Measurements from ENCODE around the gene FEM1A. TPM values are rescaled to one million over a fixed set of nuclear protein-coding genes. Genes with fewer than 3 reads are reported as not detected.
"Not testable (repeated sequence)": the region's sequence is repeated elsewhere in the genome, so short reads cannot be mapped to it uniquely, and the experiment has no call there.

Gene FEM1A
- total RNA-seq, 1 experiment from 2014 or later = 20.1 TPM

DNA sequence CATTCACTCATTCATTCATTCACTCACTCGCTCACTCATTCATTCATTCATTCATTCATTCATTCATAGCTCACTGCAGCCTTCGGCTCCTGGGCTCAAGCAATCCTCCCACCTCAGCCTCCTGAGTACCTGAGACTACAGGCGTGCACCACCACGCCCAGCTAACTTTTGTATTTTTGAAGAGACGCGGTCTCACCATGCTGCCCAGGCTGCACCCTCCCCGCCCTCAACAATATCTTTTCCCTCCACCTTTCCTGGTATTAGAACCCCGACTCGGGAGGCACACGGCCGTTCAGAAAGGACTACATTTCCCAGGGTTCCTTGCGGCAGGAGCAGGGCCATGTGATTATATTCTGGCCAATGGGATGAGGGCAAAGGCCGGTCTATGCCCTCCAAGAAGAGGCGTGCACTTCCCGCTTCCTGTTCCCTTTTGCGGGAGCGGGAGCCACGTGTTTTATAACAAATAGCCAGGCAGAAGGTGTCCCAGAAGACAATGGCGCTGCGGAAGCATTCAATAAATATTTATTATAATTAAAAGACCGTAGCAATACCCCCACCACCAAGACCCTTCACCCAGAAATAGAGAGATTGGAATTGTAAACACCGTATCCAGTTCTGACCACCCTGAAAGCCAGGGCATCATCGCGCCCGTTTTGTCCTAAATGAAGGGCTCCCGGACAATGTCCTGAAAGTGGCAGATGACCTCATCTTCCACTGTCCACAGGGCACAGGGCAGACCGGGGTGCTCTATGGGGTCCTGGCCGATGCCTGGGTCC, 24.1 kb downstream of the FEM1A start:
- Histone ChIP-seq H3K4me1 (0 out of 2 replicates have a peak, but pooled peaks cover 3% of the 10 kb centered on the region), H3K9me3 (replicated peaks) (no peaks in the 10 kb centered on the region; the same call in 1 of the 2 replicates), H3K4me3 (no peak overlapping the region), H3K36me3 (peaks cover 4% of the 10 kb centered on the region; the same call in 1 of the 2 replicates), H3K27ac (no peak overlapping the region), H3K27me3 (no peaks in the 10 kb centered on the region)
- peak; percentile 94 to 96 for DNase-seq

DNA sequence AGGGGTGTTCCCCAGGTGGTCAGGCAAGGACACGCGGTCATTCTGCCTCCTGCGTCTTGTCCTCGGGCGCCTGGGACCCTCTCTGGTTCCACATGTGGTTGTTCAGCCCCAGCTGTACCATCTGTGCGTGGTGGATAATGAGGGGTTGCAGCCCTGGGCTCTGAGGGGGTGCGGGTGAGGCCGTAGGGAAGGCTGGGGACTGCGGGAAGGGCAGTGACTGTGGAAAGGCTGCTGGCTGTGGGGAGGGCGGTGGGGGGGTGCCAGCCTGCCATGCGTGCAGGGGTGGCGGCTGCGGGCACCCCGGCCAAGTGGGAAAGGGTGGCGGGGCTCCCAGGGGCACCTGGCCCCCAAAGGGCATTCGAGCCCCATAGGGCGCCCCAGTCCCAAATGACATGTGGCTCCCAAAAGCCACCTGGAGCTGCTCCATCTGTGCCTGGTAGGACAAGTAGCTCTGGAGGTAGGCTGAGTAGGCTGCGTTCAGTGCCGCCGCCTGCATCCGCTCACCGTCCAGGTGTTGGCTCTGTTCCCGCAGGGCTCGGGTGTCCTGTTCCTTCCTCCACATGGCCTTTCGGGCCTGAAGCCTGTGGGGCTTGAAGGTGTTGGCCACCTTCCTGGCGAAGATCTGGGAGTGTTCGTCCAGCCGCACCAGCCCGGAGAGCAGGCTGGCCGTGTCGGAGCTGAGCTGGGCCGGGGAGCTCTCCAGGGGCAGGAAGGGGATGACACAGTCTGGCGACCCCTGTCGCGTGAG, 24.8 kb downstream of the FEM1A start:
- Histone ChIP-seq H3K27me3 (no peaks in the 10 kb centered on the region), H3K9me3 (replicated peaks) (no peaks in the 10 kb centered on the region; the same call in 1 of the 2 replicates), H3K4me1 (0 out of 2 replicates have a peak, but pooled peaks cover 3% of the 10 kb centered on the region), H3K27ac (no peak overlapping the region), H3K4me3 (no peak overlapping the region), H3K36me3 (peaks cover 4% of the 10 kb centered on the region; the same call in 1 of the 2 replicates)
- DNase-seq = no peak

DNA sequence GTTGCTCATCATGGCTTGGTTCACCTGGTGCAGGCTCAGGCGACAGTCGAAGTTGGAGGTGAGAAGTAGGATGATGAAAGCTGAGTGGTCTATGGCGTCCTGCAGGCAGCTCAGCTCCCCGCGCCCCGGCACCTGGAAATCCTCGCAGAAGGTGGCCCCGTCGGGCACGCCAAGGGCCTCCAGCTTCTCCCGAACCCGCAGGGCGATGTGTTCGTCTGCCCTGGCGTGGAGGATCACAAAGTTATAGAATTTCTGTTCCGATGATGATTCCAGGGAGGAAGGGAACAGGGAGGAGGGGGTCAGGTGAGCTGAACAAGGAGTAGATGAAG, 25.4 kb downstream of the FEM1A start:
- H3K4me3 ChIP-seq = no peak overlapping the region
- DNase-seq = no peak
- H3K9me3 ChIP-seq (replicated peaks) = no peaks in the 10 kb centered on the region; the same call in 1 of the 2 replicates
- H3K27me3 ChIP-seq = no peaks in the 10 kb centered on the region
- H3K36me3 ChIP-seq = peaks cover 4% of the 10 kb centered on the region; the same call in 1 of the 2 replicates
- no peak overlapping the region for H3K27ac ChIP-seq
- 0 out of 2 replicates have a peak, but pooled peaks cover 3% of the 10 kb centered on the region for H3K4me1 ChIP-seq

DNA sequence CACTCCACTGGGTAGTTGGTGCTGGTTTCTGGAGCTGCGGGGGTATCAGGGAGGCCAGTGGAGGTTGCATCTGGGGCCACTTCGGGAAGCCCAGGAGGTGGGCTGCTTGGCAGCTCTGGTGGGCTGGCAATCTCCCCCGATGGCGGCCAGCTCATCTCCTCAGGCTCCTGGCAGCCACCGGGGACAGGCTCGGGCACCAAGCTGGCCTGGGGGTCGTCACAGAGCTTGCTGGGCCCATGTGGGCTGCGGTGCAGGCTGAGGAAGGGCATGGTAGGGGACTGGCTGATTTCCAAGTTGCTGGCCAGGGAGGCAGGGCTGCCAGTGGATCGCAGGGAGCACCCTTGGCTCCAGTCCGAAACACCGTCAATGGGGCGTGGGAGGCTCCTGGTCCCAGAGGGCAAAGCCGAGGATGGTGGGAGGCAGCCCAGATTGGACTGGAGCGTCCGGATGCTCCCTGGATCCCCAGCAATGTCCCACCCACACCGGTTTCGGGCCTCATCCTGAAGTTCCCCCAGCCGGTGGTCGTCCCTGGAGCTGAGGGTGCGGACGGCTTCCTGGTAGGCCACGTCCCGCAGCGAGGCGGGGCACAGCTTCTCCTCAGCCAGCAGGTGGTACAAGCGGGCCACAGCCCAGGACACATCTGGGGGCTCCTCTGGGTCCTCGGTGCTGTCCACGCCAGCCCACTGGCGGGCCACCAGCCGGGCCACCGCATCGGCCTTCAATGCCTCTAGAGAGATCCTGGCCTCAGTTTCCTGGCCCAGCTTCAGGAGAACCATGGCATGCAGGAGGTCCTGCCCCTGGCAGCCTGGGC, 26.1 kb downstream of the FEM1A start:
- Histone ChIP-seq H3K27ac (no peak overlapping the region), H3K9me3 (replicated peaks) (no peaks in the 10 kb centered on the region; the same call in 1 of the 2 replicates), H3K36me3 (peaks cover 4% of the 10 kb centered on the region; the same call in 1 of the 2 replicates), H3K4me3 (no peak overlapping the region), H3K4me1 (0 out of 2 replicates have a peak, but pooled peaks cover 3% of the 10 kb centered on the region), H3K27me3 (no peaks in the 10 kb centered on the region)
- no peak for DNase-seq

DNA sequence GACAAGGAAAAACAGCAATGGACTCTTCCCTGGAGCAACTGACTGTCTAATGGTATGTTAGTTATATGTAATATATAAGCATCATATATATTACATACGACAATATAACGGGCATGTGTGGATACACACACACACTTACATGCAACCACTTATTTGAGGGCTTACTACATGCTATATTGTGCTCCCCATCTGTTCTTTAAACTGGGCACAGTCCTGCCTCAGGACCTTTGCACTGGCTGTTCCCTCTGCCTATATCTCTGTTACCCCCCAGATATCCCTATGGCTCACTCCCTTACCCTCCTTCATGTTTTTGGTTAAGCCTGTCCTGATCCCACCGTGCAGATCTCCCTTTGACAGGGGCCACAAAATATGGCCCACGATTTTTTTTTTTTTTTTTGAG, 29.7 kb downstream of the FEM1A start:
- Histone ChIP-seq H3K36me3 (peaks cover 4% of the 10 kb centered on the region; the same call in 1 of the 2 replicates), H3K4me1 (no peaks in the 10 kb centered on the region), H3K9me3 (replicated peaks) (no peaks in the 10 kb centered on the region), H3K27ac (no peak overlapping the region), H3K4me3 (no peak overlapping the region), H3K27me3 (no peaks in the 10 kb centered on the region)
- DNase-seq = no peak

DNA sequence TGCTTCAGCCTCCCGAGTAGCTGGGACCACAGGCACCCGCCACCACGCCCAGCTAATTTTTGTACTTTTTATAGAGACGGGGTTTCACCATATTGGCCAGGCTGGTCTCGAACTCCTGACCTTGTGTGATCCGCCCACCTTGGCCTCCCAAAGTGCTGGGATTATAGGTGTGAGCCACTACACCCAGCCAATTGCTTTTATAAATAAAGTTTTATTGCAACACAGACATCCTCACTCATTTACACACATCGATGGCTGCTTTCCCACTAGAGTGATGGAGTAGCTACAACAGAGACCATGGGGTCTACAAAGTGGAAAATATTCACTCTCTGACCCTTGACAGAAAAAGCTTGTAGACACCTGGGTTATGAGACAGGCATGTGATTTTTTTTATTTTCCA, 30.8 kb downstream of the FEM1A start:
- not testable (repeated sequence) for H3K36me3 ChIP-seq; H3K27ac ChIP-seq; DNase-seq; H3K27me3 ChIP-seq; H3K9me3 ChIP-seq (replicated peaks); H3K4me3 ChIP-seq; H3K4me1 ChIP-seq

DNA sequence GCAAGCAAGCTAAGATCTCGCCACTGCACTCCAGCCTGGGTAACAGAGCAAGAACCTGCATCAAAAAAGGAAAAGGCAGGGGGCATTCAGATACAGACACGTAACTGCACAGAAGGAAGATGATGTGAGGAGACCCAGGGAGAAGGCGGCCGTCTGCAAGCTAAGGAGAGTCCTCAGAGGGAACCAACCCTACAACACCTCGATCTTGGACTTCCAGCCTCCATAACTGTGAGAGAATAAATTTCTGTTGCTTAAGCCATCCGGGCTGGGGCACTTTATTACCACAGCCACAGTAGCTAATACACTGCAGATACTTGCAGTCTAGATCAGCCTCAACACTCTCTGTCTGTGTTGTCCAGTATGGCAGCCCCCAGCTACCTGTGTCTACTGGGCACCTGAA, 32.0 kb downstream of the FEM1A start:
- H3K4me3 ChIP-seq = no peak overlapping the region
- H3K9me3 ChIP-seq (replicated peaks) = no peaks in the 10 kb centered on the region
- DNase-seq = no peak
- H3K27ac ChIP-seq = no peak overlapping the region
- H3K36me3 ChIP-seq = no peaks in the 10 kb centered on the region
- H3K27me3 ChIP-seq = no peaks in the 10 kb centered on the region
- H3K4me1 ChIP-seq = no peaks in the 10 kb centered on the region

DNA sequence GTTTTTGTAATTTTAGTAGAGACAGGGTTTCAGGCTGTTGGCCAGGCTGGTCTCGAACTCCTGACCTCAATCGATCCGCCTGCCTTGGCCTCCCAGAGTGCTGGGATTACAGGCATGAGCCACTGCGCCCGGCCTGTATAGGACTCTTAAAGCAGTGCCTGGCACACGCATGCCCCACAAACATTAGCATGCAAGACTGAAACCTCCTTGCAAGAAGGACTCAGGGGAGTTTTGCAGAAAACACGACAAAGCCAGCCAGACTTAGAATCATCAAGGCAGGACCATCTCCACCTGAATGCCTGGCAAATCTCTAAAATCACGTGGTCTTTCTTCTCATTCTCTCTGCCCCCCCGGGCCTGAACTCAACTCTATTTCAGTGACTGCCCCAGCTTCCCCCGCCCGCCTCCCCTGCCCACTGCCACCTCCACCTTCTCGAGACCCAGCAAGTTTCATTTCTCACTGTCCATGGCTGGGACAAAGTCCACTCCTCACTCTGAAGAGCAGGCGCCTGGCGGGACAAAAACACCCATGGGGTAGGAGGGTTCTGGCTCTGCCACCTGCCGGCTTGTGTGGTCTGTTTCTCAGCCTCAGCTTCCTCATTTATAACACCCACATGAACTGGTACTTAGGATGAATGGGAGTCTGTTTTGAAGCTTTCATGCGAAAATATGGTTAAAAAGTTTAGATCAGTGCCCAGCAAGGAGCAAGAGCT, 37.6 kb downstream of the FEM1A start:
- peak in 1 of 2 experiments; percentile 27 for DNase-seq
- H3K36me3 ChIP-seq = no peaks in the 10 kb centered on the region
- H3K4me1 ChIP-seq = no peaks in the 10 kb centered on the region
- no peak overlapping the region for H3K27ac ChIP-seq
- no peaks in the 10 kb centered on the region for H3K27me3 ChIP-seq
- H3K4me3 ChIP-seq = no peak overlapping the region
- H3K9me3 ChIP-seq (replicated peaks) = no peaks in the 10 kb centered on the region

DNA sequence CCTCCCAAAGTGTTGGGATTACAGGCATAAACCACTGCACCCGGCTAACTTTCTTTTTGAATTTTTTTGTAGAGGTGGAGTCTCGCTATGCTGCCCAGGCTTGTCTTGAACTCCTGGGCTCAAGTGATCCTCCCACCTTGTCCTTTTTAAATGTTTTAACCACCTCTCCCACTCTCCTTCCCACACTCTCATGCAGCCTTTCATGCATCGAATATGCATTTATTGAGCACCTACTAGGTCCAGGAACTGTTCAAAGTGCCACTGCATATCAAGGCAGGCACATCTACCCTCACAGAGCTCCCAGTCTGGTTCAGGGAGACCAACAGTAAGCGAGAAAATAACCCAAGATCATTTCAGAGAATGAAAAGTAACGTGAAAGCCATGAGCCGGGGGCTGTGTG, 38.8 kb downstream of the FEM1A start:
- Histone ChIP-seq H3K4me3 (no peak overlapping the region), H3K4me1 (no peaks in the 10 kb centered on the region)
- DNase-seq = no peak

DNA sequence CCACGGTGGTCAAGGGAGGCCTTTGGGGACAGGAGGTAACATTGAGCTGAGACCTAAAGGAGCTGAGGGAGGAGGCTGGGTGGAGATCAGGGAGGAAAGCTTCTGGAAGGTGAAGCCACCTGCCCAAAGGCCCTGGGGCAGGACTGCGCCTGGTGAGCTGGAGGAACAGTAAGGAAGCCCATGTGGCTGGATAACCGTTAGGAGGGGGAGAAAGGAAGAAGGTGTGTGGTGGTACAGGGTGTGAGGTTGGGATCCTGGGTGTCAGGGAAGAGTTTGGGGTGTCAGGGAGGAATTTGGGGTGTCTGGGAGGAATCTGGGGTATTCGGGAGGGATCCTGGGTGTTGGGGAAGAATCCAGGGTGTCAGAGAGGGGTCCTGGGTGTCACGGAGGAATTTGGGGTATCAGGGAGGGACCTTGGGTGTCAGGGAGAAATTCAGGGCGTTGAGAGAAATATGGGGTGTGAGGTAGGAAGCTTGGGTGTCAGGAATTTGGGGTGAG, 39.3 kb downstream of the FEM1A start:
- no peaks in the 10 kb centered on the region for H3K27me3 ChIP-seq
- H3K4me3 ChIP-seq = peak overlapping the region; percentile 66
- no peaks in the 10 kb centered on the region for H3K36me3 ChIP-seq
- no peak for DNase-seq
- H3K4me1 ChIP-seq = no peaks in the 10 kb centered on the region
- no peaks in the 10 kb centered on the region for H3K9me3 ChIP-seq (replicated peaks)
- no peak overlapping the region for H3K27ac ChIP-seq

More for the DNA sequence above, 38.8 kb downstream of the FEM1A start:
- Histone ChIP-seq H3K27ac (no peak overlapping the region), H3K36me3 (no peaks in the 10 kb centered on the region), H3K9me3 (replicated peaks) (no peaks in the 10 kb centered on the region), H3K27me3 (no peaks in the 10 kb centered on the region)

DNA sequence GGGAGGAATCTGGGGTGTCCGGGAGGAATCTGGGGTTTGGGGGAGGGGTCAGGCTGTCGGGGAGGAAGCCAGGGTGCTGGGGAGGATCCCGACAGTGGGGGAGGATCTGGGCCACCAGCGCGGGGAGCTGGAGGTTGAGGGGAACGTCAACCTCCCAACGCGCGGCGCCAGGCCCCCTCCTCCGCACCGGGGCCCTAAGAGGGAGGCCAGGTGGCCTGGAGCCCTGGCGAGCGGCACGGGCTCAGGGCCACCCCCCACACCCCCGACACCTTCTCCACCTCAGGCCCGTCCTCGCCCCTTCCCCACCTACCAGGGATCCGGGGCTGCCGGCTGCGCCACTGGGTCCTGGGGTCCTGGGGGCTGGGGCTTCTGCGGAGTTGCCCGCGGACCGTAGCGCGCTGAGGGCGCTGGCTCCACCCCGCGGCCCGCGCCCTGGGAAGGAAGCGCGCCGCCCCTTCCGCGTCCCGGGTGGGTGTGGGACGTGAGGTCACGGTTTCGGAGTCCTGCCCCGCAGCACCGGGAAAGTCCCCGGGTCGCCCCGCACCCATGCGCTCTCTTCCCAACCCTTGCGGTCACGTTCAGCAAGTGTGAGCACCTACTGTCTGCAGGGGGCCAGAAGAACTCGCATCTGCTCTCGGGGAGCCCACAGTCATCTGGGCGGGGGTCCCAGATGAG, 39.9 kb downstream of the FEM1A start, which contains the start of gene TICAM1:
Gene TICAM1 (minus strand): TSS at position 409 of the 675 bp plus-strand sequence. CDS start 13,335 bp downstream, outside the sequence.
- H3K9me3 ChIP-seq (replicated peaks) = no peaks in the 10 kb centered on the region
- H3K36me3 ChIP-seq = no peaks in the 10 kb centered on the region
- H3K4me3 ChIP-seq = peak within 1 kb of the TSS; percentile 66
- H3K27ac ChIP-seq = no peak within 1 kb of the TSS; the same call in 1 of the 2 replicates
- peak in 1 of 2 experiments; percentile 40 for DNase-seq
- no peaks in the 10 kb centered on the region for H3K4me1 ChIP-seq
- no peaks in the 10 kb centered on the region for H3K27me3 ChIP-seq

DNA sequence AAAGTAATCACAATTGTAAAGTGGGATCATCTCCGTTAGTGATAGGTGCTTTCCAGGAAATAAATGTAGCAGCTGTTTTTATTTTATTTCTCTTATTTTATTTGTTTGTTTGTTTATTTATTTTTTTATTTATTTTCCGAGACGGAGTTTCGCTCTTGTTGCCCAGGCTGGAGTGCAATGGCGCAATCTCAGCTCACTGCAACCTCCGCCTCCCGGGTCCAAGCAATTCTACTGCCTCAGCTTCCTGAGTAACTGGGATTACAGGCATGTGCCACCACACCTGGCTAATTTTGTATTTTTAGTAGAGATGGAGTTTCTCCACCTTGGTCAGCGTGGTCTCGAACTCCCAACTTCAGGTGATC, 40.4 kb downstream of the FEM1A start:
- H3K27me3 ChIP-seq; H3K36me3 ChIP-seq; H3K27ac ChIP-seq; H3K9me3 ChIP-seq (replicated peaks); DNase-seq; H3K4me1 ChIP-seq: not testable (repeated sequence)
- H3K4me3 ChIP-seq = peak overlapping the region; percentile 66

DNA sequence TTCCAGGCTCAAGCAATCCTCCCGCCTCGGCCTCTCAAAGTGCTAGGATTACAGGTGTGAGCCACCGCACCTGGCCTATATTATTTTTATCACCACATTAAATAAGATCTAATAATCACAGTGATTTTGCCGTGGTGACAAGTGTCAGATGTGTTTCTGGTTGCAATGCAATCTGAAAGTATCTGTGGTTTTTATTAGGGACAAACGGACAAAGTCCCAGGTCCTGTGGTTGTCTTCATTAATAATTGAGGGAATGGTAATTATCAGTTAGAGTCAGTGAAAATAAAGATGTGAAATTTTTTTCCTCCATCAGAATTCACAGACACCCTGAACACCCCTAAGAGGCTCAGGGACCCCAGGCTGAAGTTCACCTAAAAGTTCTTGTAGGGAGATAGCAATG, 41.2 kb downstream of the FEM1A start:
- no peak overlapping the region for H3K4me3 ChIP-seq
- 0 out of 2 replicates have a peak, but pooled peaks cover under 1% of the 10 kb centered on the region for H3K36me3 ChIP-seq
- H3K27me3 ChIP-seq = no peaks in the 10 kb centered on the region
- DNase-seq = no peak
- H3K4me1 ChIP-seq = no peaks in the 10 kb centered on the region
- no peaks in the 10 kb centered on the region for H3K9me3 ChIP-seq (replicated peaks)
- no peak overlapping the region for H3K27ac ChIP-seq
